Transverse colon (tissue), 4 donors: ENCODE data around the gene GATAD1.

Source experiments
- POLR2AphosphoS5 ChIP-seq, 3 donors: sonication (generic); formaldehyde crosslinking; IDR thresholded peaks; one replicate each; pipeline ENCODE4 v1.6.1; 2016; ENCODE audit warnings: antibody characterized with exemption in 3 of 3
- TF ChIP-seq, protein P1 (sequence below), 5 experiments: fragments of 200-600 bp in 3 of 5; fragments of 450-650 bp in 2 of 5; sonication (generic) in 3 of 5; IDR thresholded peaks; 1 replicate in 2 of 5; 2 replicates in 3 of 5; pipeline ENCODE4 v1.5.1; 2016 to 2017; ENCODE audit warnings: antibody characterized with exemption in 5 of 5, inconsistent platforms in 3 of 5, mild to moderate bottlenecking in 2 of 5, moderate library complexity in 1 of 5

DNA sequence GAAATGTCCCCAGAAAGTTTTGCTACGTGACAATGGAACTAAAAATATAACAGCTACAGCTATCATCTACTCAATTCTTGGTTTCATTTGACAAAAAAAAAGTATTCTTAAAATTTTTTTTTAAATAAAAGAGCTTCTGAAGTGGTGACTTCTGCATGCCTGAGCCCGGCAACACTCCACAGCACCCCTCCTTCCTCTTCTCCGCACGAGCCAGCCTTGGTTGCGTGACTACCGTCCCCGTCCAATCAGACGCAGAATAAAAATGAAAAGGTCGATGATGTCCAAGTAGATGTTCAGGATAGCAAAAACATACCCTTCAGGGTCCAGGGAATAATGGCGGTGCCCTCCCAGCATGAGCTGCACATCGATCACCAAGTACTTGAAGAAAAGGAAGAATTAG is 34.5 kb upstream of the GATAD1 start:
- TF ChIP-seq POLR2AphosphoS5 (IDR thresholded peaks at IDR 0.05): no peak
- TF ChIP-seq, protein P1, sequence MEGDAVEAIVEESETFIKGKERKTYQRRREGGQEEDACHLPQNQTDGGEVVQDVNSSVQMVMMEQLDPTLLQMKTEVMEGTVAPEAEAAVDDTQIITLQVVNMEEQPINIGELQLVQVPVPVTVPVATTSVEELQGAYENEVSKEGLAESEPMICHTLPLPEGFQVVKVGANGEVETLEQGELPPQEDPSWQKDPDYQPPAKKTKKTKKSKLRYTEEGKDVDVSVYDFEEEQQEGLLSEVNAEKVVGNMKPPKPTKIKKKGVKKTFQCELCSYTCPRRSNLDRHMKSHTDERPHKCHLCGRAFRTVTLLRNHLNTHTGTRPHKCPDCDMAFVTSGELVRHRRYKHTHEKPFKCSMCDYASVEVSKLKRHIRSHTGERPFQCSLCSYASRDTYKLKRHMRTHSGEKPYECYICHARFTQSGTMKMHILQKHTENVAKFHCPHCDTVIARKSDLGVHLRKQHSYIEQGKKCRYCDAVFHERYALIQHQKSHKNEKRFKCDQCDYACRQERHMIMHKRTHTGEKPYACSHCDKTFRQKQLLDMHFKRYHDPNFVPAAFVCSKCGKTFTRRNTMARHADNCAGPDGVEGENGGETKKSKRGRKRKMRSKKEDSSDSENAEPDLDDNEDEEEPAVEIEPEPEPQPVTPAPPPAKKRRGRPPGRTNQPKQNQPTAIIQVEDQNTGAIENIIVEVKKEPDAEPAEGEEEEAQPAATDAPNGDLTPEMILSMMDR (IDR thresholded peaks at IDR 0.05): no peak
